Gastrocnemius medialis (tissue), 4 donors: Measurements from ENCODE around the gene PIK3C3. TPM values are rescaled to one million over a fixed set of nuclear protein-coding genes. Genes with fewer than 3 reads are reported as not detected.

Source experiments
- ATAC-seq, 2 donors: fragments of 150-250 bp; one replicate each; pipeline ENCODE4 v1.9.1; 2016
- DNase-seq, 2 donors: peaks; one replicate each; pipeline ENCODE4 v3.0.0-alpha.2; 2019
- H3K27ac ChIP-seq, 4 donors: fragments of 200-600 bp; sonication (generic); 1 replicate in 1 of 4; 2 replicates in 3 of 4; pipeline ENCODE4 v1.5.1; 2016 to 2018; ENCODE audit warnings: mild to moderate bottlenecking in 2 of 4, moderate library complexity in 1 of 4
- H3K27me3 ChIP-seq, 3 donors: fragments of 200-600 bp; sonication (generic) in 2 of 3; 1 replicate in 1 of 3; 2 replicates in 2 of 3; pipeline versions ENCODE4 v1.5.1 to v1.6.0; 2016 to 2019; ENCODE audit warnings: mild to moderate bottlenecking in 1 of 3, moderate library complexity in 1 of 3
- H3K36me3 ChIP-seq, 2 donors: fragments of 200-600 bp; sonication (generic) in 1 of 2; one replicate each; pipeline ENCODE4 v1.5.1; 2017 to 2018
- H3K4me1 ChIP-seq, 2 donors: fragments of 200-600 bp; sonication (generic) in 1 of 2; one replicate each; pipeline ENCODE4 v1.5.1; 2016 to 2017; ENCODE audit warnings: mild to moderate bottlenecking in 2 of 2
- H3K4me3 ChIP-seq, 4 donors: fragments of 200-600 bp; sonication (generic) in 3 of 4; 1 replicate in 1 of 4; 2 replicates in 3 of 4; pipeline ENCODE4 v1.5.1; 2016 to 2019; ENCODE audit warnings: mild to moderate bottlenecking in 2 of 4
- H3K9me3 ChIP-seq, 3 donors: fragments of 200-600 bp; sonication (generic) in 2 of 3; 1 replicate in 1 of 3; 2 replicates in 2 of 3; pipeline ENCODE4 v1.5.1; 2016 to 2019
- POLR2A ChIP-seq, 2 donors: fragments of 450-650 bp; IDR thresholded peaks; one replicate each; pipeline ENCODE4 v1.6.1; 2017; ENCODE audit warnings: antibody characterized with exemption in 2 of 2, mild to moderate bottlenecking in 2 of 2, moderate library complexity in 2 of 2
- in situ Hi-C, 4 donors: fragments of 200-750 bp; cut with MboI; loops; one replicate each; pipeline versions ENCODE4 v1.15.0 to v1.8.0; 2017; ENCODE audit warnings: low sequenced_read_pairs in 4 of 4
- intact Hi-C: fragments of 100-400 bp; cut with DNase I; formaldehyde crosslinking; loops from one replicate; pipeline ENCODE4 v1.15.1; 2023; ENCODE audit warnings: low total_unique reads
- total RNA-seq, 4 donors: library from RNA; depleted of rRNA; stranded (reverse); fragments of >200 nt; gene quantifications; one replicate each; pipeline versions ENCODE4 v1.1.0 to v1.2.3, GENCODE V29; 2016
- TF ChIP-seq, protein P1 (sequence below), 5 experiments: fragments of 450-650 bp in 3 of 5; fragments of 200-600 bp in 2 of 5; sonication (generic) in 2 of 5; IDR thresholded peaks in 4 of 5; conservative IDR thresholded peaks in 1 of 5; 1 replicate in 4 of 5; 2 replicates in 1 of 5; pipeline ENCODE4 v1.5.1; 2016 to 2019; ENCODE audit warnings: antibody characterized with exemption in 5 of 5, mild to moderate bottlenecking in 3 of 5, moderate library complexity in 3 of 5

Gene PIK3C3
- total RNA-seq, 4 donors from 2014 or later: 21.7 to 38.6 (median 29.6) TPM

DNA sequence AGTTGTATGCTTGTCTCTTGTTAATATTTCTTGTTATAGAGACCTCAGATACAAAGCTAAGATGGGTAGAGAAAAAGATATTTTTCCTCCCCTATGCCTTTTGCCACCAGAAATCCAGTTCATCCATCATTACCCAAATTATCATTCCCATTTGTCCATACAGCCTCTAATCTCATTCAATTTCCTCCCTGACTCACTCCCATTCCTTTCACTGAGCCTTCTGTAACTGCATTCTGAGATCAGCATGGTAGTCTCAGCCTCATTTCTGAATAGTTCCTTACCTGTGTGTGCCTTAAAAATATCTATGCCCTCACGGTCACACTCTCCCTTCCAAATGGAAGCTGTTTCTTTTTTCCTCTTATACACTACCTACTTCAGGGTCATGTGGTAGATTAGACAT is 15.7 kb upstream of the PIK3C3 start:
- ATAC-seq: no peak

DNA sequence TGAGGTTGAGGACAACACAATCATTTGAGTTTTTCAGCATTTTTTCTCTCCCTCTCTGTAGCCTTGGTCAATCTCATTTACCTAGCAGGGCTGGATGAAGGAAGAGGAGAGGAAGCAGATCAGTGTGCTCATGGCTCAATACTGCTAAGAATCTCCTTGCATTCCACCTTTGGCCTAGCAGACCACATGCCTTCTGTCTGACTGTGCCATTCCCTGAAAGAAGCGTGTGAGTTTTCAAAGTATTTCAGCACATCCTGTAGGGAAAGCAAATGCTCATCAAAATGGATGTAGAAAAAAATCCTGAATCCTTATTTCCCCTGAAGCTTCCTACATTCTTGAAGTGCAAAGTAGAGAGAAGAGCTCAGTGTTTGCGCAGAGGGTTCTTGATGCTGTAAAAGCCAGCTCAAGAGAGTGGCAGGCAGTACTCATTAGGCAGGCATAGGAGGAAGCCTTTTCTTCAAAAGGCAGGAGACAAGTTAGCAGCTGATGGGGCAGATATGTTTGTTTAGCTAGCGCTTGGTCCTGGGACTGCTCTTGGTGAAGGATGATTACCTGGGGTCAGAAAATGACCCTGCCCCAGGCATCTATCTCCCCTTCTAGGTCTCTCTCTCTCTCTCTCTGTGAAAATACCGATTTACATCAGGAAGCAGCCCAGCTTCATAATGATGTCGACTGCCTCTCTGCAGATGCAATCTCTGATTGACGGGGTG is 14.4 kb upstream of the PIK3C3 start:
- Histone ChIP-seq H3K9me3 (no peaks in the 10 kb centered on the region), H3K27me3 (peaks cover 0 to 4% (median 3%) of the 10 kb centered on the region in 3 donors), H3K27ac (no peak overlapping the region), H3K36me3 (no peaks in the 10 kb centered on the region), H3K4me1 (no peaks in the 10 kb centered on the region), H3K4me3 (no peak overlapping the region)
- TF ChIP-seq, protein P1, sequence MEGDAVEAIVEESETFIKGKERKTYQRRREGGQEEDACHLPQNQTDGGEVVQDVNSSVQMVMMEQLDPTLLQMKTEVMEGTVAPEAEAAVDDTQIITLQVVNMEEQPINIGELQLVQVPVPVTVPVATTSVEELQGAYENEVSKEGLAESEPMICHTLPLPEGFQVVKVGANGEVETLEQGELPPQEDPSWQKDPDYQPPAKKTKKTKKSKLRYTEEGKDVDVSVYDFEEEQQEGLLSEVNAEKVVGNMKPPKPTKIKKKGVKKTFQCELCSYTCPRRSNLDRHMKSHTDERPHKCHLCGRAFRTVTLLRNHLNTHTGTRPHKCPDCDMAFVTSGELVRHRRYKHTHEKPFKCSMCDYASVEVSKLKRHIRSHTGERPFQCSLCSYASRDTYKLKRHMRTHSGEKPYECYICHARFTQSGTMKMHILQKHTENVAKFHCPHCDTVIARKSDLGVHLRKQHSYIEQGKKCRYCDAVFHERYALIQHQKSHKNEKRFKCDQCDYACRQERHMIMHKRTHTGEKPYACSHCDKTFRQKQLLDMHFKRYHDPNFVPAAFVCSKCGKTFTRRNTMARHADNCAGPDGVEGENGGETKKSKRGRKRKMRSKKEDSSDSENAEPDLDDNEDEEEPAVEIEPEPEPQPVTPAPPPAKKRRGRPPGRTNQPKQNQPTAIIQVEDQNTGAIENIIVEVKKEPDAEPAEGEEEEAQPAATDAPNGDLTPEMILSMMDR (IDR thresholded peaks at IDR 0.05 in 4 of 5, conservative IDR thresholded peaks at IDR 0.05 in 1 of 5): no peak
- TF ChIP-seq POLR2A (IDR thresholded peaks at IDR 0.05): no peak
- no peak for ATAC-seq
- no peak for DNase-seq
- intact Hi-C loops: no loop called here
- in situ Hi-C loops: no loop called here

More for the DNA sequence above, 15.7 kb upstream of the PIK3C3 start:
- TF ChIP-seq POLR2A (IDR thresholded peaks at IDR 0.05): no peak
- TF ChIP-seq, protein P1 (IDR thresholded peaks at IDR 0.05 in 4 of 5, conservative IDR thresholded peaks at IDR 0.05 in 1 of 5): no peak
- no peak overlapping the region for H3K27ac ChIP-seq
- H3K4me1 ChIP-seq: no peaks in the 10 kb centered on the region
- in situ Hi-C loops: no loop called here
- DNase-seq: no peak
- no peak overlapping the region for H3K4me3 ChIP-seq
- no peaks in the 10 kb centered on the region for H3K9me3 ChIP-seq
- H3K27me3 ChIP-seq: peaks cover 0 to 2% (median 0%) of the 10 kb centered on the region in 3 donors
- intact Hi-C loops: no loop called here
- no peaks in the 10 kb centered on the region for H3K36me3 ChIP-seq

DNA sequence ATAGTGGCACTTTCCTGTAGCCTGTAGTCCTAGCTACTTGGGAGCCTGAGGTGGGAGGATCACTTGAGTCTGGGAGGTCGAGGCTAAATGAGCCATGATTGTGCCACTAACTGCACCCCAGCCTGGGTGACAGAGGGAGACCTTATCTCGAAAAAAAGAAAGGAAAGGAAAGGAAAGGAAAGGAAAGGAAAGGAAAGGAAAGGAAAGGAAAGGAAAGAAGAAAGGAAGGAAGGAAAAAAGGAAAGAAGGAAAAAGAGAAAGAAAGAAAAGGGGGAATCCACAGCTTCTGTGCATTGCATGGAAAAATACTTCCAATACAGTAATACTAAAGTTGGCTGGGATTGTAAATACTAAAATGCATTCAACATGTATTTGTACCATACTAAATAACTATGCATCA is 12.8 kb upstream of the PIK3C3 start:
- intact Hi-C loops (no loop called here), in situ Hi-C loops (no loop called here)
- ATAC-seq: no peak

DNA sequence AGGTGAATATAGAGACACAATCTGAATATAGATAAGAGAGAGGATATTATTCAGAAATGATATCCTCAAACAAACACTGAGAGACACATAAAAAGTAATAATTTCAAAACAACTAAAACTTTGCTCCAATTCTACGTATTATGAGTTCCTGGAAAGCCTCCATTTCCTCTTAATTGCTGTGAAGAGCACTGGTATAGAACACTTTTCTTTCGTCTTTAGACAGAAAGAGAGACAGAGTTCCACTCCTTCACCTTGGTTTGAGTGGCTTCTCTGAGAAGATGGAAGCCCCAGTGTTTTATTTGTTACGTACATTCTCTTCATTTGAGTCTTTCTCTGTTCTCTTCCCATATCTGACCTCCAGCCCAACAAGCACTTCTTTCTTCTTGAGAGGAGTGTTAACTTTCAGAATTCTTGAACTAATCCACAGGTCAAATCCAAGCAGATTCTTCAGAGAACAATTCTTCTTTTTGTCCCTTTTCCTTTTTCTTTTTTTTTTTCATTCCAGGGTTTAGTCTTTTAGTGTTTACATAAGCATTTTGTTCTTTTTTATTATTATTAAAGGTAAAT is 6.4 kb upstream of the PIK3C3 start:
- Histone ChIP-seq H3K27ac (no peak overlapping the region), H3K4me3 (no peak overlapping the region), H3K4me1 (no peaks in the 10 kb centered on the region), H3K9me3 (no peaks in the 10 kb centered on the region), H3K36me3 (no peaks in the 10 kb centered on the region), H3K27me3 (peaks cover 0 to 7% (median 3%) of the 10 kb centered on the region in 3 donors)
- ATAC-seq (no peak), DNase-seq (no peak)
- TF ChIP-seq, protein P1 (IDR thresholded peaks at IDR 0.05 in 4 of 5, conservative IDR thresholded peaks at IDR 0.05 in 1 of 5): no peak
- TF ChIP-seq POLR2A (IDR thresholded peaks at IDR 0.05): no peak
- intact Hi-C loops: no loop called here
- in situ Hi-C loops: no loop called here

More for the DNA sequence above, 12.8 kb upstream of the PIK3C3 start:
- TF ChIP-seq, protein P1 (IDR thresholded peaks at IDR 0.05 in 4 of 5, conservative IDR thresholded peaks at IDR 0.05 in 1 of 5): no peak
- no peak for TF ChIP-seq POLR2A (IDR thresholded peaks at IDR 0.05)
- Histone ChIP-seq H3K4me3 (no peak overlapping the region), H3K36me3 (no peaks in the 10 kb centered on the region), H3K9me3 (no peaks in the 10 kb centered on the region), H3K27me3 (peaks cover 0 to 7% (median 3%) of the 10 kb centered on the region in 3 donors), H3K27ac (no peak overlapping the region), H3K4me1 (no peaks in the 10 kb centered on the region)
- DNase-seq: no peak
